ENCODE measurements around the gene RARG. TPM values are rescaled to one million over a fixed set of nuclear protein-coding genes. Genes with fewer than 3 reads are reported as not detected.
A peak's percentile ranks its signal among the peaks of the same experiment; 100 is the strongest.

Gene RARG
- total and polyA plus RNA-seq, 7 donors, result 3.7 to 10.8 (median 6.2) TPM

- WGBS, 3 donors, result 80 to 88% (median 86%) methylated on average over 3 of the region's 3 CpGs
- peaks cover 0 to 24% of the 10 kb centered on the region in 2 donors for H3K36me3 ChIP-seq (ENCODE audit: insufficient read depth in 1 of 2, low read depth in 1 of 2)
- DNase-seq, result no peak
Observed at GRCh38 chr12:53255996-53256395, 24.0 kb upstream of the RARG start.

GRCh38 chr12:53254816-53255545, 23.0 kb upstream of the RARG start:
- Histone ChIP-seq H3K4me3 (no peak overlapping the region), H3K36me3 (ENCODE audit: insufficient read depth in 1 of 2, low read depth in 1 of 2) (peaks cover 0 to 24% of the 10 kb centered on the region in 2 donors), H3K4me1 (peaks cover 18% of the 10 kb centered on the region), H3K9me3 (no peaks in the 10 kb centered on the region), H3K27me3 (ENCODE audit: insufficient read depth in 3 of 3, low read length in 2 of 3) (no peaks in the 10 kb centered on the region), H3K27ac (no peak overlapping the region)
- DNase-seq, result peak in 1 of 2 donors; percentile 19
- 79 to 88% (median 81%) methylated on average over 1 of the region's 1 CpG for WGBS, 3 donors
- intact Hi-C loops (cut with DNase I), result loop anchor here in 1 of 2 donors (5.0 kb wide), 1 partner anchor 37 kb away; no protein-coding TSS in a partner anchor
- no peak for ATAC-seq
- TF ChIP-seq CTCF (IDR thresholded peaks at IDR 0.05), result no peak

More at GRCh38 chr12:53255996-53256395, 24.0 kb upstream of the RARG start:
- no peaks in the 10 kb centered on the region for H3K27me3 ChIP-seq (ENCODE audit: insufficient read depth in 3 of 3, low read length in 2 of 3)
- no peak overlapping the region for H3K4me3 ChIP-seq
- no peak for ATAC-seq
- TF ChIP-seq CTCF (IDR thresholded peaks at IDR 0.05), result no peak
- H3K9me3 ChIP-seq, result no peaks in the 10 kb centered on the region
- peaks cover 15% of the 10 kb centered on the region for H3K4me1 ChIP-seq
- intact Hi-C loops (cut with DNase I), result no loop called here
- H3K27ac ChIP-seq, result no peak overlapping the region

GRCh38 chr12:53253298-53253697, 21.3 kb upstream of the RARG start:
- ATAC-seq (no peak), DNase-seq (peak in 1 of 2 donors; percentile 21)
- TF ChIP-seq CTCF (IDR thresholded peaks at IDR 0.05), result no peak
- H3K27ac ChIP-seq, result peak overlapping the region; percentile 87
- WGBS, 3 donors, result 68 to 74% (median 69%) methylated on average over 13 of the region's 13 CpGs
- intact Hi-C loops (cut with DNase I), result loop anchor here in 1 of 2 donors (2.0 to 5.0 kb wide), 2 partner anchors 32 to 39 kb away; no protein-coding TSS in a partner anchor
- H3K9me3 ChIP-seq, result no peaks in the 10 kb centered on the region
- H3K4me1 ChIP-seq, result peaks cover 18% of the 10 kb centered on the region
- no peaks in the 10 kb centered on the region for H3K27me3 ChIP-seq (ENCODE audit: insufficient read depth in 3 of 3, low read length in 2 of 3)
- H3K36me3 ChIP-seq (ENCODE audit: insufficient read depth in 1 of 2, low read depth in 1 of 2), result peaks cover 0 to 24% of the 10 kb centered on the region in 2 donors
- H3K4me3 ChIP-seq, result peak overlapping the region; percentile 84

GRCh38 chr12:53252349-53252916, 20.4 kb upstream of the RARG start:
- ATAC-seq (no peak), DNase-seq (peak in 1 of 2 donors; percentile 57)
- no peaks in the 10 kb centered on the region for H3K27me3 ChIP-seq (ENCODE audit: insufficient read depth in 3 of 3, low read length in 2 of 3)
- TF ChIP-seq CTCF (IDR thresholded peaks at IDR 0.05), result no peak
- H3K27ac ChIP-seq, result peak overlapping the region; percentile 87
- H3K36me3 ChIP-seq (ENCODE audit: insufficient read depth in 1 of 2, low read depth in 1 of 2), result peaks cover 0 to 24% of the 10 kb centered on the region in 2 donors
- 5 to 7% (median 7%) methylated on average over 19 of the region's 19 CpGs for WGBS, 3 donors
- intact Hi-C loops (cut with DNase I), result loop anchor here in 1 of 2 donors (2.0 to 5.0 kb wide), 2 partner anchors 32 to 40 kb away; no protein-coding TSS in a partner anchor
- H3K9me3 ChIP-seq, result no peaks in the 10 kb centered on the region
- H3K4me1 ChIP-seq, result peaks cover 18% of the 10 kb centered on the region
- peak overlapping the region; percentile 84 for H3K4me3 ChIP-seq
